Spleen (tissue), 11 donors: ENCODE measurements around the gene MED27. TPM values are rescaled to one million over a fixed set of nuclear protein-coding genes. Genes with fewer than 3 reads are reported as not detected.

Experiments used
- DNase-seq: peaks from one replicate; pipeline ENCODE4 v3.0.0-alpha.2; 2020
- H3K27ac ChIP-seq, 8 donors: fragments of 200-600 bp; sonication (generic) in 7 of 8; 1 replicate in 4 of 8; 2 replicates in 4 of 8; pipeline versions ENCODE4 v1.5.0 to v1.8.0; 2016 to 2021; ENCODE audit warnings: inconsistent platforms in 4 of 8, mild to moderate bottlenecking in 4 of 8, moderate library complexity in 1 of 8
- H3K27me3 ChIP-seq, 7 donors: fragments of 200-600 bp; sonication (generic) in 6 of 7; replicated peaks in 1 of 7; 1 replicate in 4 of 7; 2 replicates in 3 of 7; pipeline versions ENCODE4 v1.5.0 to v1.8.0; 2016 to 2021; ENCODE audit warnings: inconsistent platforms in 3 of 7, mild to moderate bottlenecking in 1 of 7
- H3K36me3 ChIP-seq, 6 donors: fragments of 200-600 bp; sonication (generic) in 5 of 6; 1 replicate in 4 of 6; 2 replicates in 2 of 6; pipeline versions ENCODE4 v1.5.0 to v1.8.0; 2016 to 2021; ENCODE audit warnings: inconsistent platforms in 2 of 6
- H3K4me1 ChIP-seq, 6 donors: fragments of 200-600 bp; sonication (generic) in 5 of 6; 1 replicate in 3 of 6; 2 replicates in 3 of 6; pipeline versions ENCODE4 v1.5.0 to v1.8.0; 2016 to 2021; ENCODE audit warnings: inconsistent platforms in 3 of 6
- H3K4me3 ChIP-seq, 8 donors: fragments of 200-600 bp; sonication (generic) in 7 of 8; 1 replicate in 4 of 8; 2 replicates in 4 of 8; pipeline versions ENCODE4 v1.5.0 to v1.8.0; 2016 to 2021; ENCODE audit warnings: inconsistent platforms in 4 of 8, mild to moderate bottlenecking in 4 of 8, moderate library complexity in 2 of 8
- H3K9me3 ChIP-seq, 8 donors: fragments of 200-600 bp; sonication (generic) in 7 of 8; 1 replicate in 4 of 8; 2 replicates in 4 of 8; pipeline versions ENCODE4 v1.5.0 to v1.8.0; 2016 to 2021; ENCODE audit warnings: inconsistent platforms in 4 of 8
- CTCF ChIP-seq, 11 experiments: fragments of 200-600 bp in 7 of 11; fragments of 450-650 bp in 4 of 11; sonication (generic) in 4 of 11; IDR thresholded peaks in 8 of 11; conservative IDR thresholded peaks in 3 of 11; 1 replicate in 7 of 11; 2 replicates in 4 of 11; pipeline versions ENCODE4 v1.4.0 to v1.8.0; 2016 to 2021; ENCODE audit warnings: antibody characterized with exemption in 11 of 11, inconsistent platforms in 4 of 11, mild to moderate bottlenecking in 1 of 11
- POLR2A ChIP-seq, 3 donors: fragments of 450-650 bp; IDR thresholded peaks; one replicate each; pipeline ENCODE4 v1.5.1; 2017; ENCODE audit warnings: antibody characterized with exemption in 3 of 3, mild to moderate bottlenecking in 1 of 3
- POLR2AphosphoS5 ChIP-seq, 3 donors: sonication (generic); formaldehyde crosslinking; IDR thresholded peaks; one replicate each; pipeline ENCODE4 v1.5.1; 2017; ENCODE audit warnings: antibody characterized with exemption in 3 of 3
- WGBS, 5 donors: extraction: QIAGEN DNeasy Blood & Tissue Kit in 3 of 5; methylation state at CpG; one replicate each; pipeline versions ENCODE4 v1.1.5 to v1.1.7; 2013 to 2018; 5-methylcytosine and 5-hydroxymethylcytosine counted together
- intact Hi-C: fragments of 100-400 bp; cut with DNase I; formaldehyde crosslinking; loops from one replicate; pipeline ENCODE4 v1.15.0; 2023; ENCODE audit warnings: low total_unique reads
- polyA plus RNA-seq, 3 donors: library from polyadenylated mRNA; stranded (reverse); fragments of 200-250 nt; gene quantifications; one replicate each; pipeline ENCODE4 v1.2.1, GENCODE V29; 2013
- total RNA-seq, 7 donors: library from RNA; depleted of rRNA in 3 of 7; stranded (reverse); fragments of >200 nt in 3 of 7; fragmentation: NEBNext Ultra II Directional in 4 of 7; extraction: Animal tissue kit (Norgen Biotek cat#: 25700) in 4 of 7; gene quantifications; one replicate each; pipeline versions ENCODE4 v1.1.0 to v1.2.1, GENCODE V29; 2016 to 2021
- donor health status: healthy with polysubstance abuse.
- donor health status: DM: no; HTN: no; CAD: no; lungs with moderate emphysema.
- donor health status: DM: no; HTN: no; CAD: no.
- donor health status: Bipolar disorder and iron deficiency.
- donor health status: healthy.
- donor health status: DM: no; HTN: no; CAD: no.
- donor health status: DM: yes; HTN: yes; CAD: no.

MED27 gene
- total and polyA plus RNA-seq, 10 donors, result 13.1 to 22.4 (median 16.0) TPM

GRCh38 chr9:131840751-131841702 lies 238.6 kb downstream of the MED27 start:
- no peaks in the 10 kb centered on the region for H3K36me3 ChIP-seq
- WGBS, 5 donors, result 85 to 91% (median 86%) methylated on average over 25 of the region's 25 CpGs
- DNase-seq, result no peak
- peak overlapping the region in 1 of 8 donors; percentile 56 for H3K27ac ChIP-seq
- H3K9me3 ChIP-seq, result no peaks in the 10 kb centered on the region
- no peak overlapping the region for H3K4me3 ChIP-seq
- TF ChIP-seq CTCF (IDR thresholded peaks at IDR 0.05 in 8 of 11, conservative IDR thresholded peaks at IDR 0.05 in 3 of 11), result no peak
- peaks cover 0 to 93% (median 6%) of the 10 kb centered on the region in 7 donors for H3K27me3 ChIP-seq
- no peaks in the 10 kb centered on the region for H3K4me1 ChIP-seq
- intact Hi-C loops, result no loop called here

GRCh38 chr9:131840220-131840619 lies 239.4 kb downstream of the MED27 start:
- TF ChIP-seq POLR2A (IDR thresholded peaks at IDR 0.05), result no peak
- TF ChIP-seq POLR2AphosphoS5 (IDR thresholded peaks at IDR 0.05), result no peak
- no peak for TF ChIP-seq CTCF (IDR thresholded peaks at IDR 0.05 in 8 of 11, conservative IDR thresholded peaks at IDR 0.05 in 3 of 11)
- H3K4me3 ChIP-seq, result no peak overlapping the region
- no peaks in the 10 kb centered on the region for H3K36me3 ChIP-seq
- intact Hi-C loops, result no loop called here
- peak overlapping the region in 2 of 8 donors; percentile 4 to 56 for H3K27ac ChIP-seq
- no peak for DNase-seq
- peaks cover 0 to 93% (median 6%) of the 10 kb centered on the region in 7 donors for H3K27me3 ChIP-seq
- H3K9me3 ChIP-seq, result peaks cover 0 to 1% (median 0%) of the 10 kb centered on the region in 8 donors
- no peaks in the 10 kb centered on the region for H3K4me1 ChIP-seq
- WGBS, 5 donors, result 74 to 90% (median 84%) methylated on average over 8 of the region's 8 CpGs

GRCh38 chr9:131839281-131840084 lies 240.2 kb downstream of the MED27 start:
- intact Hi-C loops, result no loop called here
- H3K27ac ChIP-seq, result peak overlapping the region in 3 of 8 donors; percentile 22 to 59 (median 25)

More at GRCh38 chr9:131839281-131840084, 240.2 kb downstream of the MED27 start:
- no peaks in the 10 kb centered on the region for H3K36me3 ChIP-seq
- DNase-seq, result no peak
- H3K4me3 ChIP-seq, result no peak overlapping the region
- 64 to 82% (median 80%) methylated on average over 11 to 22 of the region's 22 CpGs for WGBS, 5 donors
- peaks cover 0 to 9% (median 4%) of the 10 kb centered on the region in 8 donors for H3K9me3 ChIP-seq
- H3K27me3 ChIP-seq, result peaks cover 0 to 97% (median 8%) of the 10 kb centered on the region in 7 donors
- no peaks in the 10 kb centered on the region for H3K4me1 ChIP-seq
- TF ChIP-seq CTCF (IDR thresholded peaks at IDR 0.05 in 8 of 11, conservative IDR thresholded peaks at IDR 0.05 in 3 of 11) (no peak), POLR2AphosphoS5 (IDR thresholded peaks at IDR 0.05) (no peak), POLR2A (IDR thresholded peaks at IDR 0.05) (no peak)
